Astrocyte of the cerebellum (primary cell): ENCODE data around the gene PARL.

Source experiments
- DNase-seq: peaks from one replicate; pipeline ENCODE4 v3.0.0-alpha.2; 2011; ENCODE audit warnings: low read depth
- H3K4me3 ChIP-seq: 2 replicates; pipeline ENCODE4 v1.5.1; 2011; ENCODE audit warnings: mild to moderate bottlenecking, low read depth, low read length, moderate library complexity
- in situ Hi-C: cut with HindIII; loops from 2 replicates; pipeline ENCODE4 v1.10.0; 2017; ENCODE audit warnings: low sequenced_read_pairs
- TF ChIP-seq, protein P1 (sequence below): IDR thresholded peaks from 2 replicates; pipeline ENCODE4 v1.5.1; 2012; ENCODE audit warnings: low read length, low read depth, moderate library complexity, mild to moderate bottlenecking; ENCODE audit errors: missing control alignments

PARL gene

DNA sequence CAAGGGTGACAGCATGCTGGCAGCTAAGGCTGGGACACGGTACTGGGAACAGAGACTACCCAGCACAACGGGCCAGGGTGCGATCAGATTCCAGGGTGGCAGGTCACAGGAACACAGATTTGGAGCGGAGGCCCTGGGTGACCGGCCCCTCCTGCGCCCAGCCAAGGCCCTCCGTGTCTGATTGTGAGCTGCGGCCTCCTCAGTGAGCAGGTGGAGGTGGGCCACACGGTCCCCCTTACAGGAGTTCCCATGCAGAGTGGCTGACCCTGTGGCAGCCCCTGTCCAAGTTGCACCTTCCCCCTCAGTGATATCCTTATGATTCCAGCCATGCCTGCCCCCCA is 28.9 kb upstream of the PARL start:
- no peak overlapping the region for H3K4me3 ChIP-seq
- no peak for DNase-seq
- in situ Hi-C loops, result no loop called here
- TF ChIP-seq, protein P1, sequence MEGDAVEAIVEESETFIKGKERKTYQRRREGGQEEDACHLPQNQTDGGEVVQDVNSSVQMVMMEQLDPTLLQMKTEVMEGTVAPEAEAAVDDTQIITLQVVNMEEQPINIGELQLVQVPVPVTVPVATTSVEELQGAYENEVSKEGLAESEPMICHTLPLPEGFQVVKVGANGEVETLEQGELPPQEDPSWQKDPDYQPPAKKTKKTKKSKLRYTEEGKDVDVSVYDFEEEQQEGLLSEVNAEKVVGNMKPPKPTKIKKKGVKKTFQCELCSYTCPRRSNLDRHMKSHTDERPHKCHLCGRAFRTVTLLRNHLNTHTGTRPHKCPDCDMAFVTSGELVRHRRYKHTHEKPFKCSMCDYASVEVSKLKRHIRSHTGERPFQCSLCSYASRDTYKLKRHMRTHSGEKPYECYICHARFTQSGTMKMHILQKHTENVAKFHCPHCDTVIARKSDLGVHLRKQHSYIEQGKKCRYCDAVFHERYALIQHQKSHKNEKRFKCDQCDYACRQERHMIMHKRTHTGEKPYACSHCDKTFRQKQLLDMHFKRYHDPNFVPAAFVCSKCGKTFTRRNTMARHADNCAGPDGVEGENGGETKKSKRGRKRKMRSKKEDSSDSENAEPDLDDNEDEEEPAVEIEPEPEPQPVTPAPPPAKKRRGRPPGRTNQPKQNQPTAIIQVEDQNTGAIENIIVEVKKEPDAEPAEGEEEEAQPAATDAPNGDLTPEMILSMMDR, result no peak

DNA sequence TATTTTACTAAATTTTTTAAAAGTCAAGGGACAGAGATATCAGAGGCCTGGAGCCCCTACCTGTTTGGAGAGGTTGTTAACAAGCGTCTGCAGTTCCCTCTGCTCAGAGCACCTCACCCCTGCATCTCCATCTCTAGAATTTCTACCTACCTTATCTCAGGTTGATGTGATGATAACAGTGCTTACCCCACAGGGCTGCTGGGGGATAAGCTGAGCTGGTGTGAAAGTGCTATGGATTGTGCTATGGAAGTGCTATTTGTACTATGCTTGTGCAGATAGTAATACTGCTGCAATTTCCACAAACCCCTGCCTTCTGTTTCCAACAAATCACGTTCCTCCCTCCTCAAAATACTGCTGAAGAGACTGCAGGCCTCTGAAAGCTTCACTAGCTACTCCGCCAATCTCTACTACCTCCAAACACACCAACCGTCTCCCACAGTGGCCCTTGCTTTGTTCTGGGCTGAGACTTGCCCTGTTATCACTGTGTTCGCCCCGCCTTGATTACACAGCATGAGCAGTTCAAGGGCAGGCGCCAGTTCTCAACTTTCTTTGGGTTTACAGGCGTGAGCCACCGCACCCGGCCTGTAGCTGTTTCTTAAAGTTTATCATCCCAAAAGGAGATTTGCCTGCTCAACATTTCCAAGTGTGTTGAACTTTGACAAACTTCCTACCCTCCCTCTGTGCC is 28.4 kb upstream of the PARL start:
- no peak overlapping the region for H3K4me3 ChIP-seq
- TF ChIP-seq, protein P1, result no peak
- in situ Hi-C loops, result no loop called here
- DNase-seq, result no peak

DNA sequence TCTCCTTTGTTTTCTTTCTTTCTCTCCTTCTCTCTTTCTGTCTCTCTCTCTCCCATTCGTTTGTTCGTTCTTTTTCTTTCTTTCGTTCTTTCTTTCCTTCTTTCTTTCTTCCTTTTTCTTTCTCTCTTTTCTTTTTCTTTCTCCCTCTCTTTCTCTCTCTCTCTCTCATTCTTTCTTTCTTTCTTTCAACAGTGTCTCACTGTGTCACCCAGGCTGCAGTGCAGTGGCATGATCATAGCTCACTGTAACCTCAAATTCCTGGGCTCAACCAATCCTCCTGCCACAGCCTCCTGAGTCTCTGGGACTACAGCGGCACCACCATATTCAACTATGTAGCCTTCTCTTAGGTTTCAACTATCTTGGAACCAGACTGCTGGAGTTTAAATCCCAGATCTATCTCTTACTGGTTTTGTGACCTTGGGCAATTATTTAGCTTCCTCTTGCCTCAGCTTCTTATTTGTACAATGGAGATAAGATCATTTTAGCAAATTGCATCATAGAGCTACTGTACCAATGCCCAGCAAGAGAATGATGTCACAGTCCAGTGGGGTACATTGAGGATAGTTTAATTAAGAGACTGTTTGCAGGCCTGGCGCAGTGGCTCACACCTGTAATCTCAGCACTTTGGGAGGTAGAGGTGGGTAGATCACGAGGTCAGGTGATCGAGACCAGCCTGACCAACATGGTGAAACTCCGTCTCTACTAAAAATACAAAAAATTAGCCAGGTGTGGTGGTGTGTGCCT is 27.3 kb upstream of the PARL start:
- no peak for DNase-seq
- TF ChIP-seq, protein P1, result no peak
- in situ Hi-C loops, result no loop called here
- no peak overlapping the region for H3K4me3 ChIP-seq

DNA sequence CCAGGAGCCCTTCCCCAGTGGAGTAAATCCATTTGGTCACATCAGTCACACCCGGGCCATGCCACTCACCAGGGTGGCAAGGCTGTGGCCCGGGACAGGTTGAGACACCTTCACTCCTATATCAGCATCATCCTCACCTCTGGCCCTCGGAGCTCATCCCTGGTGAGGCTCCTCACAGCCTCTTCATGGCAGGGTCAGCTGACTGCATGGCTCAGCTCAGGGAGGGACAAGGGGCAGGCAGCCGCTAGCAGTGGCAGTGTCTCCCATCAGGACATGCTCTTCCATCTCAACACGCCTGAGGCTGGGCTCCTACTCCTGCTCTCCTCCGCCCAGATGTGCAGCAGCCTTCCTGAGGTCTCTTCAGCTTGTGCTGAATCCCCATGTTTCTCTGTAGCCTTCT is 26.4 kb upstream of the PARL start:
- in situ Hi-C loops, result no loop called here
- no peak for DNase-seq
- no peak overlapping the region for H3K4me3 ChIP-seq
- TF ChIP-seq, protein P1, result no peak

DNA sequence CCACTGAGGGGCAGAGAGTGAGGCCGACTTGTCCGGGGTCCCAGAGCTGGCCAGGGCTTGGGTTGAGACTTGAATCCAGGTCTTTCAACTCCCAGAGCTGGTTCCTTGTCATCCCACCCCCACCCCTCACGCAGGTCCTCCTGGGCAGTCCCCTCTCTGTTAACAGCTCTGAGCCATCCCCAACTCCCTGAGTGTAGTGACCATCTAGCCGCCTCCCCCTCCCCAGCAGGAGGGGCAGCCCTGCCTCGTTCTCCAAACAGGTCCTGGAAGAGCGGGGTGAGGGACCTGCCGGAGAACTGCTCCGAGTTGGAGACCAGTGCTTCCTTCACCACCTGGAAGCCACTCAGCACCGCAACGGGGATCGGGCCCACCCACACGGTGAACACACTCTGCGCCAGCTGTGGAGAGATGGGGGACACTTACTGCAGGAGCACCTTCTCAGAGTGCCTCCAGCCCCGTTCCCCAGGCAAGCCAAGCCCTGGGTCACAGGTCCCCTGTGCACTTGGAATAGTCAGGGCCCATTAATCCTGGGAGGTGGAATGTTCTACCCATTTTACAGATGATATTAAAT is 24.4 kb upstream of the PARL start:
- TF ChIP-seq, protein P1, result no peak
- in situ Hi-C loops, result no loop called here
- no peak for DNase-seq
- no peak overlapping the region for H3K4me3 ChIP-seq

DNA sequence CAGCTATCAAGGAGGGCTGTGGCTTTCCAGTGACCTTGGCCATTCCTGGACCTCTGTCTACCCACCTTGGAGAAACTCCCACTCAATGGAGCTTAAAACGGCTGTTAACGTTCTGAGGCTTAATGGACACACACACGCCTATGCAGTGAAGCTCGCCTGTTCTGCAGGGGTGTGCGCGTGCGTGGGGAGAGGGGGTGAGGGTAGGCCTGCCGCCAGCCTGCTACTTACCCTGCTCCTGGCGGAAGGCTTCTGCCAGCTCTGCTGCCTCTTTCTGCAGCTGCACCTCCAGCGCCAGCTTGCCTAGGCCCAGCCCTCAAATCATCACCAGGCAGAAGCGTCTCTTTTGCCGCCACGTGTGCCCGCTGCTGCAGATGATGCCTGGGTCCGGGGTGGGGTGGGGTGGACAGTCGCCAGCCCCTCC is 23.2 kb upstream of the PARL start:
- TF ChIP-seq, protein P1, result no peak
- H3K4me3 ChIP-seq, result no peak overlapping the region
- in situ Hi-C loops, result no loop called here
- no peak for DNase-seq
